Transverse colon (tissue), 3 donors: ENCODE measurements around the gene PARN.

Experiments
- CTCF ChIP-seq, 5 experiments: fragments of 200-600 bp in 3 of 5; fragments of 450-650 bp in 2 of 5; sonication (generic) in 3 of 5; IDR thresholded peaks; 1 replicate in 2 of 5; 2 replicates in 3 of 5; pipeline ENCODE4 v1.5.1; 2016 to 2017; ENCODE audit warnings: antibody characterized with exemption in 5 of 5, inconsistent platforms in 3 of 5, mild to moderate bottlenecking in 2 of 5, moderate library complexity in 1 of 5
- EP300 ChIP-seq: sonication (generic); formaldehyde crosslinking; IDR thresholded peaks from one replicate; pipeline ENCODE4 v1.6.1; 2017; ENCODE audit warnings: antibody characterized with exemption, low read depth
- POLR2A ChIP-seq: fragments of 450-650 bp; IDR thresholded peaks from one replicate; pipeline ENCODE4 v1.6.1; 2016; ENCODE audit warnings: antibody characterized with exemption, mild to moderate bottlenecking, moderate library complexity

- TF ChIP-seq EP300 (no peak), CTCF (IDR thresholded peaks at IDR 0.05) (no peak), POLR2A (no peak)
These were observed 165.3 kb downstream of the PARN start for GRCh38 chr16:14464796-14465195.
